Endothelial cell of umbilical vein (primary cell): ENCODE measurements around the gene ASIC4. TPM values are rescaled to one million over a fixed set of nuclear protein-coding genes. Genes with fewer than 3 reads are reported as not detected.

Experiments
- BruUV-seq: library from RNA; stranded (reverse); fragments of 400-500 nt; replicated peaks from 2 replicates; lab custom pipeline; 2021; lab: Mats Ljungman, UMichigan
- CTCF ChIA-PET: fragments of 300-600, 350-600 bp; sonication (Branson Sonifier 250); formaldehyde crosslinking; loops from one replicate; lab custom pipeline; 2021; ENCODE audit warnings: antibody characterized with exemption, inconsistent platforms; lab: Charles Lee
- POLR2A ChIA-PET: fragments of 300-600, 350-600 bp; sonication (Branson Sonifier 250); formaldehyde crosslinking; loops from one replicate; lab custom pipeline; 2021; ENCODE audit warnings: antibody characterized with exemption, inconsistent platforms; lab: Charles Lee
- DNase-seq: peaks from one replicate; pipeline ENCODE4 v3.0.0-alpha.2; 2011; ENCODE audit warnings: low read depth, low spot score
- FAIRE-seq: peaks from 2 replicates; lab custom pipeline; 2011; peaks lifted over from hg19 to GRCh38; lab: Jason Lieb, UNC
- H2AFZ ChIP-seq: 2 replicates; pipeline ENCODE4 v1.6.0; 2012; ENCODE audit warnings: low read depth, low read length, control low read depth, inconsistent platforms
- H3K27ac ChIP-seq: 2 replicates; pipeline ENCODE4 v1.5.1; 2011; ENCODE audit warnings: low read depth, mild to moderate bottlenecking, control low read depth, low read length, moderate library complexity; ENCODE audit not compliant: insufficient read depth
- H3K27me3 ChIP-seq, 2 experiments: 2 replicates each; pipeline versions ENCODE4 v1.6.0 to v1.6.1; 2011; ENCODE audit warnings: low read length in 2 of 2, mixed read lengths in 1 of 2; ENCODE audit not compliant: control insufficient read depth in 2 of 2, insufficient read depth in 2 of 2
- H3K36me3 ChIP-seq, 2 experiments: 2 replicates in 1 of 2; 3 replicates in 1 of 2; pipeline ENCODE4 v1.5.1; 2011; ENCODE audit warnings: low read length in 2 of 2, mild to moderate bottlenecking in 1 of 2, moderate library complexity in 1 of 2; ENCODE audit not compliant: control insufficient read depth in 2 of 2, insufficient read depth in 2 of 2; ENCODE audit errors: extremely low read depth in 1 of 2
- H3K4me1 ChIP-seq: 3 replicates; pipeline ENCODE4 v1.5.1; 2011; ENCODE audit warnings: mild to moderate bottlenecking, low read length; ENCODE audit not compliant: control insufficient read depth, insufficient read depth; ENCODE audit errors: extremely low read depth
- H3K4me2 ChIP-seq: 2 replicates; pipeline ENCODE4 v1.6.1; 2011; ENCODE audit warnings: low read length, control low read depth, mixed read lengths; ENCODE audit not compliant: insufficient read depth
- H3K4me3 ChIP-seq, 3 experiments: fragments of 200-600 bp in 1 of 3; sonication (generic), shearing (Covaris generic) in 1 of 3; replicated peaks in 1 of 3; 2 replicates each; pipeline ENCODE4 v1.5.1; 2011 to 2016; ENCODE audit warnings: control low read depth in 3 of 3, low read length in 3 of 3, mild to moderate bottlenecking in 2 of 3, inconsistent platforms in 1 of 3, low read depth in 1 of 3, moderate library complexity in 1 of 3; ENCODE audit not compliant: insufficient read depth in 1 of 3
- H3K79me2 ChIP-seq: 2 replicates; pipeline ENCODE4 v1.6.0; 2012; ENCODE audit warnings: low read length, inconsistent platforms; ENCODE audit not compliant: control insufficient read depth, insufficient read depth
- H3K9ac ChIP-seq: replicated peaks from 2 replicates; pipeline ENCODE3; 2011; ENCODE audit warnings: low read length, control low read depth; ENCODE audit not compliant: insufficient read depth; ENCODE audit errors: extremely low read depth
- H3K9me1 ChIP-seq: replicated peaks from 3 replicates; pipeline ENCODE4 v1.6.0; 2011; ENCODE audit warnings: mild to moderate bottlenecking, low read length; ENCODE audit not compliant: control insufficient read depth, insufficient read depth; ENCODE audit errors: extremely low read depth
- H3K9me3 ChIP-seq: replicated peaks from 2 replicates; pipeline ENCODE4 v1.5.1; 2012; ENCODE audit warnings: low read length, inconsistent platforms; ENCODE audit not compliant: control insufficient read depth, insufficient read depth
- H4K20me1 ChIP-seq: replicated peaks from 2 replicates; pipeline ENCODE3; 2011; ENCODE audit warnings: mild to moderate bottlenecking, low read length; ENCODE audit not compliant: control insufficient read depth, insufficient read depth; ENCODE audit errors: extremely low read depth
- CTCF ChIP-seq, 2 donors: IDR thresholded peaks; 1 replicate in 1 of 2; 2 replicates in 1 of 2; pipeline ENCODE4 v1.5.1; 2011; ENCODE audit warnings: low read length in 2 of 2, mild to moderate bottlenecking in 2 of 2, moderate library complexity in 2 of 2, control low read depth in 1 of 2, inconsistent platforms in 1 of 2, low read depth in 1 of 2; ENCODE audit not compliant: insufficient read depth in 1 of 2; ENCODE audit errors: extremely low read depth in 1 of 2
- EZH2 ChIP-seq: IDR thresholded peaks from 2 replicates; pipeline ENCODE4 v1.6.1; 2012; ENCODE audit warnings: borderline replicate concordance, low read depth, mild to moderate bottlenecking, moderate library complexity, low read length, inconsistent platforms; ENCODE audit not compliant: severe bottlenecking
- GATA2 ChIP-seq: IDR thresholded peaks from 2 replicates; pipeline ENCODE4 v1.7.0; 2011; ENCODE audit warnings: low read depth, mild to moderate bottlenecking, moderate library complexity, mixed read lengths, low read length; ENCODE audit not compliant: insufficient read length, insufficient read depth
- MAX ChIP-seq: IDR thresholded peaks from 2 replicates; pipeline ENCODE4 v1.6.1; 2011; ENCODE audit not compliant: insufficient read depth, insufficient read length
- MYC ChIP-seq: IDR thresholded peaks from one replicate; pipeline ENCODE4 v1.6.1; 2011; ENCODE audit warnings: mild to moderate bottlenecking, low read depth, low read length
- POLR2A ChIP-seq: IDR thresholded peaks from 2 replicates; pipeline ENCODE4 v1.6.1; 2012; ENCODE audit warnings: low read depth, mild to moderate bottlenecking, control low read depth, low read length
- POLR2AphosphoS5 ChIP-seq: IDR thresholded peaks from 2 replicates; pipeline ENCODE4 v1.6.1; 2012; ENCODE audit warnings: low read depth, mild to moderate bottlenecking, control low read depth, low read length, moderate library complexity; ENCODE audit not compliant: insufficient read depth
- dilution Hi-C: fragments of 300-500 bp; cut with MboI; formaldehyde crosslinking; loops from one replicate; pipeline ENCODE4 v1.15.0; 2019; ENCODE audit warnings: low sequenced_read_pairs; ENCODE audit not compliant: extremely low pct_ligation_motif_present
- intact Hi-C: fragments of 100-400 bp; cut with micrococcal nuclease; formaldehyde crosslinking; loops from one replicate; pipeline ENCODE4 v1.10.0; 2022
- polyA plus RNA-seq, 4 experiments: library from polyadenylated mRNA; depleted of rRNA in 3 of 4; stranded (reverse) in 3 of 4; unstranded in 1 of 4; fragments of >200 nt; gene quantifications; 2 replicates each; pipeline versions ENCODE4 v1.2.1 to v1.2.3, GENCODE V29; 2011 to 2012; ENCODE audit warnings: missing spikeins in 1 of 4
- total RNA-seq: library from RNA; stranded (reverse); gene quantifications from 2 replicates; pipeline ENCODE4 v1.2.3, GENCODE V29; 2021

The ASIC4 gene
- total and polyA plus RNA-seq, 2 donors (not counting 3 experiments of a cell fraction or from before 2014, with no cell fraction given), result not detected

GRCh38 chr2:219536967-219537366 lies 22.7 kb downstream of the ASIC4 start:
- Histone ChIP-seq H3K4me2 (no peak overlapping the region), H4K20me1 (no peaks in the 10 kb centered on the region), H3K4me1 (no peaks in the 10 kb centered on the region), H3K9me1 (no peaks in the 10 kb centered on the region), H3K27ac (no peak overlapping the region), H3K27me3 (peaks cover 3 to 10% of the 10 kb centered on the region in 2 experiments), H3K4me3 (no peak overlapping the region), H3K9ac (no peak overlapping the region), H3K36me3 (no peaks in the 10 kb centered on the region), H3K9me3 (no peaks in the 10 kb centered on the region), H2AFZ (no peak overlapping the region), H3K79me2 (no peaks in the 10 kb centered on the region)
- no peak for FAIRE-seq
- ChIA-PET POLR2A (no interaction called here), CTCF (interaction anchor here (4.9 kb wide), 1 partner anchor 41 kb away, joined by 21 read pairs; a partner anchor contains a TSS)
- no peak for DNase-seq
- dilution Hi-C loops (no loop called here), intact Hi-C loops (no loop called here)
- TF ChIP-seq MAX, result no peak
- TF ChIP-seq GATA2, result no peak
- BruUV-seq, result no TSS peak

- DNase-seq, result no peak
- Histone ChIP-seq H3K4me2 (no peak overlapping the region), H3K27me3 (peaks cover 11 to 16% of the 10 kb centered on the region in 2 experiments), H3K79me2 (no peaks in the 10 kb centered on the region), H3K9me3 (no peaks in the 10 kb centered on the region), H3K9ac (no peak overlapping the region), H3K36me3 (no peaks in the 10 kb centered on the region), H3K9me1 (no peaks in the 10 kb centered on the region), H3K27ac (no peak overlapping the region), H3K4me3 (no peak overlapping the region), H2AFZ (no peak overlapping the region), H3K4me1 (peaks cover 1% of the 10 kb centered on the region), H4K20me1 (no peaks in the 10 kb centered on the region)
- ChIA-PET POLR2A (no interaction called here), CTCF (interaction anchor here (1.7 to 4.9 kb wide), 5 partner anchors 8 to 152 kb away, joined by 5 to 47 read pairs (median 21); a partner anchor contains a TSS)
- dilution Hi-C loops, result no loop called here
- no TSS peak for BruUV-seq
- FAIRE-seq, result no peak
- intact Hi-C loops, result no loop called here
- TF ChIP-seq MAX (no peak), CTCF (IDR thresholded peaks at IDR 0.05; ENCODE audit: extremely low read depth in 1 of 2, insufficient read depth in 1 of 2, low read depth in 1 of 2, low read length in 2 of 2) (no peak), POLR2A (no peak), EZH2 (no peak), MYC (no peak), POLR2AphosphoS5 (no peak)
Measured at GRCh38 chr2:219537657-219538488, 23.6 kb downstream of the ASIC4 start.
